ENCODE measurements around the gene OR2T8.

Gene OR2T8

GRCh38 chr1:247905910-247906503 lies 14.0 kb upstream of the OR2T8 start:
- TF ChIP-seq, protein P1, sequence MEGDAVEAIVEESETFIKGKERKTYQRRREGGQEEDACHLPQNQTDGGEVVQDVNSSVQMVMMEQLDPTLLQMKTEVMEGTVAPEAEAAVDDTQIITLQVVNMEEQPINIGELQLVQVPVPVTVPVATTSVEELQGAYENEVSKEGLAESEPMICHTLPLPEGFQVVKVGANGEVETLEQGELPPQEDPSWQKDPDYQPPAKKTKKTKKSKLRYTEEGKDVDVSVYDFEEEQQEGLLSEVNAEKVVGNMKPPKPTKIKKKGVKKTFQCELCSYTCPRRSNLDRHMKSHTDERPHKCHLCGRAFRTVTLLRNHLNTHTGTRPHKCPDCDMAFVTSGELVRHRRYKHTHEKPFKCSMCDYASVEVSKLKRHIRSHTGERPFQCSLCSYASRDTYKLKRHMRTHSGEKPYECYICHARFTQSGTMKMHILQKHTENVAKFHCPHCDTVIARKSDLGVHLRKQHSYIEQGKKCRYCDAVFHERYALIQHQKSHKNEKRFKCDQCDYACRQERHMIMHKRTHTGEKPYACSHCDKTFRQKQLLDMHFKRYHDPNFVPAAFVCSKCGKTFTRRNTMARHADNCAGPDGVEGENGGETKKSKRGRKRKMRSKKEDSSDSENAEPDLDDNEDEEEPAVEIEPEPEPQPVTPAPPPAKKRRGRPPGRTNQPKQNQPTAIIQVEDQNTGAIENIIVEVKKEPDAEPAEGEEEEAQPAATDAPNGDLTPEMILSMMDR (IDR thresholded peaks at IDR 0.05; ENCODE audit: low read depth, low read length) = no peak
- DNase-seq (ENCODE audit: extremely low read depth, low read depth) = no peak

DNA sequence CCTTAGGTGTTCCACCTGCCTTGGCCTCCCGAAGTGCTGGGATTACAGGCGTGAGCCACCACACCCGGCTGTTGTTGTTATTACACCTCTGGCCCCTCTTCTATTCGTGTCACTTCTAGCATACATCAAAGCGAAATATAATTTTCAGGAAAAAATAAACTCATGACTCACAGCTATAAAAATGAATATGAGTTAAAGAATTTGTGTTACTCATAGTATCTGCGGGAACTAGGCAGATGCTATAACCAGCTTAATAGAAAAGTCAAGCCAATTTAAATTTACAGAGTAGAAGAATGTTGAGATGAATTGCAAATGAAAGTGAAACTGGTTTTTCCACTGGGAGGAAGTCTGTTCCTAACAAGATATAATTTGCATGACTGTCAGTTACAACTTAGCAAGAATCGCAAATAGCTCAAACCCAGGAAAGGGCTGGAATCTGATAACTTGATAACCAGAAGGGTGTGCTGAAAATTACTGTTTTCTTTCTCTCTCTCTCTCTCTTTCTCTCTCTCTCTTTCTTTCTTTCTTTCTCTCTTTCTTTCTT lies 13.5 kb upstream of the OR2T8 start:
- TF ChIP-seq, protein P1 (IDR thresholded peaks at IDR 0.05; ENCODE audit: low read depth, low read length) = no peak
- no peak for DNase-seq (ENCODE audit: extremely low read depth, low read depth)

GRCh38 chr1:247908766-247909165 lies 11.3 kb upstream of the OR2T8 start:
- TF ChIP-seq, protein P1 (IDR thresholded peaks at IDR 0.05; ENCODE audit: low read depth, low read length) = no peak
- no peak for DNase-seq (ENCODE audit: extremely low read depth, low read depth)

DNA sequence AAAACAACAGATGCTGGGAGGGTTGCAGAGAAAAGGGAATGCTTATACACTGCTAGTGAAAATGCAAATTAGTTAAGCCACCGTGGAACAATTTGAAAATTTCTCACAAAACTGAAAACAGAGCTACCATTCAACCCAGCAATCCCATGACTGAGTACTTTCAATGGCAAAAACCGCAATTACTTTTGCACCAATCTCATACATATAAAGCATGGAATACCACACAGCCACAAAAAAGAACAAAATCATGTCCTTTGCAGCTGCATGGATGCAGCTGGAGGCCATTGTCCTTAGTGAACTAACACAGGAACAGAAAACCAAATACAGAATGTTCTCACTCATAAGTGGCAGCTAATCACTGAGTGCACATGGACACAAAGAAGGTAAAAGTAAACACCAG lies 6.3 kb upstream of the OR2T8 start:
- TF ChIP-seq, protein P1 (IDR thresholded peaks at IDR 0.05; ENCODE audit: low read depth, low read length) = no peak

GRCh38 chr1:247914941-247915662 lies 5.0 kb upstream of the OR2T8 start:
- no peak for DNase-seq (ENCODE audit: extremely low read depth, low read depth)
- TF ChIP-seq, protein P1 (IDR thresholded peaks at IDR 0.05; ENCODE audit: low read depth, low read length) = no peak

More for the DNA sequence above, 6.3 kb upstream of the OR2T8 start:
- DNase-seq (ENCODE audit: extremely low read depth, low read depth) = no peak

DNA sequence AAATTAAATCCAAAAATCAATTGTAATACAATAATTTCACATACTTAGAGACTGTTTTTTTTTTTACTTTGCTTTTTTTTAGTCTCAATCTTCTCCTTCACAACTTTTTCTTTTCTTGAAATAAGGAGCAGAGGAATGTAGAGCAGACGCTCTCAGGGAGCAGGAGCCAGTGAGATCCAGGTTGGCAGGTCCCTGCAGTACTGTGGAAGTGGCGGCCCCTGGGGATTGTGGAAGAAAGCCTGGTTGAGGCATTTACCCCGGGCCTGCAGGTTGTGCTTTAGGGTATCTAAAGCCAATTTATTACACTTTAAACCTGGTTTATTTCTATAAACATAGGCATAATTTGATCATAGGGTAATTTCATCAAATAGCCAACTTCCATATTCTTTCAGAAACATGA lies 3.9 kb downstream of the OR2T8 start:
- no peak for DNase-seq (ENCODE audit: extremely low read depth, low read depth)
- TF ChIP-seq, protein P1 (IDR thresholded peaks at IDR 0.05; ENCODE audit: low read depth, low read length) = no peak

DNA sequence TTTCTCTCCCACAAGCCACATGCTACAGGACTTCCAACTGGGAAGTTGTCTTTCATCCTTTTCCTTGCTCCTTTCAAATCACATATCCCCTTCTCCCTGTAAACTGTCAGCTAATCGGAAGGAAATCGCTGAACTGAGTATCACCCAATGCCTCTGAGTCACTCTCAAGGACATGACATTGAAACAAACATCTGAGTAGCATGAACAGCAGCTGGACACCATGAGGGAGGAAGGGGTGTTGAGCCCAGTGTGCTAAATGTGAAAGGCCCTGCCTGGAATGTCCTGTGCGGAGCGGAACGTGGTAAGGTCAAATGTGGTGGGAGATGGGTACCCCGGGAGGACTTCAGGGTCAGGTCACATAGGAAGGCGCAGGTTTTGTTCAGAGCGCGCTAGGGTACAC lies 4.8 kb downstream of the OR2T8 start, which contains the start of gene OR2AJ1:
Gene OR2AJ1, plus strand, starts transcription at position 22 of the 400 bp plus-strand sequence. CDS start 8,880 bp downstream, outside the sequence.
- TF ChIP-seq, protein P1 (IDR thresholded peaks at IDR 0.05; ENCODE audit: low read depth, low read length) = no peak
- DNase-seq (ENCODE audit: extremely low read depth, low read depth) = no peak

All from AG09319 (cell line).